Loucy (cell line): ENCODE results near the gene GUCA2A.

Experiments used
- H2AFZ ChIP-seq: fragments of 200-600 bp; sonication (generic); 2 replicates; pipeline ENCODE4 v1.6.0; 2016; ENCODE audit warnings: antibody characterized with exemption, mild to moderate bottlenecking, low read length, moderate library complexity
- H3F3A ChIP-seq: fragments of 200-600 bp; 2 replicates; pipeline ENCODE4 v1.6.0; 2016; ENCODE audit warnings: antibody characterized with exemption, low read depth, mild to moderate bottlenecking
- H3K27me3 ChIP-seq: fragments of 200-600 bp; sonication (generic); 2 replicates; pipeline ENCODE4 v1.6.1; 2014; ENCODE audit warnings: low read length, mild to moderate bottlenecking; ENCODE audit not compliant: insufficient read depth, poor library complexity, severe bottlenecking
- H3K36me3 ChIP-seq: fragments of 200-600 bp; sonication (generic); 2 replicates; pipeline ENCODE4 v1.6.1; 2016; ENCODE audit warnings: low read length; ENCODE audit not compliant: insufficient read depth
- H3K4me1 ChIP-seq: fragments of 200-600 bp; sonication (generic); 2 replicates; pipeline ENCODE4 v1.5.1; 2014; ENCODE audit warnings: low read length, mild to moderate bottlenecking; ENCODE audit not compliant: insufficient read depth, poor library complexity, severe bottlenecking
- H3K4me2 ChIP-seq: fragments of 200-600 bp; sonication (generic); 2 replicates; pipeline ENCODE4 v1.6.0; 2014; ENCODE audit warnings: antibody characterized with exemption, low read length, low read depth, mild to moderate bottlenecking; ENCODE audit not compliant: poor library complexity, severe bottlenecking
- H3K4me3 ChIP-seq: fragments of 200-600 bp; sonication (generic); 2 replicates; pipeline ENCODE4 v1.5.1; 2014; ENCODE audit warnings: low read length, mild to moderate bottlenecking, mixed read lengths; ENCODE audit not compliant: poor library complexity, severe bottlenecking
- H3K79me2 ChIP-seq: fragments of 200-600 bp; sonication (generic); 2 replicates; pipeline ENCODE4 v1.6.1; 2014; ENCODE audit warnings: low read length; ENCODE audit not compliant: insufficient read depth
- H3K9ac ChIP-seq: fragments of 200-600 bp; sonication (generic); 2 replicates; pipeline ENCODE4 v1.6.0; 2014; ENCODE audit warnings: mild to moderate bottlenecking, low read depth, low read length, moderate library complexity; ENCODE audit not compliant: poor library complexity, severe bottlenecking
- H3K9me2 ChIP-seq: fragments of 200-600 bp; sonication (generic); replicated peaks from 2 replicates; pipeline ENCODE4 v1.6.1; 2016; ENCODE audit warnings: low read depth, low read length, mixed read lengths
- H3K9me3 ChIP-seq: fragments of 200-600 bp; sonication (generic); 2 replicates; pipeline ENCODE4 v1.6.1; 2014; ENCODE audit warnings: mild to moderate bottlenecking, antibody characterized with exemption, low read length, low read depth; ENCODE audit not compliant: insufficient read depth
- H4K20me1 ChIP-seq: fragments of 200-600 bp; sonication (generic); 2 replicates; pipeline ENCODE4 v1.6.0; 2014; ENCODE audit warnings: antibody characterized with exemption, low read length, mild to moderate bottlenecking; ENCODE audit not compliant: insufficient read depth, poor library complexity, severe bottlenecking
- CTCF ChIP-seq: fragments of 200-600 bp; sonication (generic); conservative IDR thresholded peaks from 2 replicates; pipeline ENCODE4 v1.5.1; 2014; ENCODE audit warnings: mild to moderate bottlenecking, antibody characterized with exemption, low read length
- EZH2phosphoT487 ChIP-seq: fragments of 200-600 bp; IDR thresholded peaks from 2 replicates; pipeline ENCODE4 v1.6.1; 2018; ENCODE audit warnings: antibody characterized with exemption, mild to moderate bottlenecking, moderate library complexity, borderline replicate concordance

Gene GUCA2A

GRCh38 chr1:42178249-42178648 lies 13.7 kb upstream of the GUCA2A start:
- TF ChIP-seq CTCF (no peak), EZH2phosphoT487 (no peak)
- H3K4me3 ChIP-seq: no peak overlapping the region
- H2AFZ ChIP-seq: no peak overlapping the region
- H3K4me1 ChIP-seq: no peaks in the 10 kb centered on the region
- no peaks in the 10 kb centered on the region for H3K27me3 ChIP-seq
- H3K79me2 ChIP-seq: no peaks in the 10 kb centered on the region
- no peak overlapping the region for H3K4me2 ChIP-seq
- no peaks in the 10 kb centered on the region for H4K20me1 ChIP-seq
- H3K9ac ChIP-seq: no peak overlapping the region
- peaks cover 38% of the 10 kb centered on the region; the same call in 1 of the 2 replicates for H3K36me3 ChIP-seq
- no peaks in the 10 kb centered on the region for H3K9me3 ChIP-seq
- H3F3A ChIP-seq: no peaks in the 10 kb centered on the region
- no peaks in the 10 kb centered on the region for H3K9me2 ChIP-seq

GRCh38 chr1:42177541-42177981 lies 13.0 kb upstream of the GUCA2A start:
- no peaks in the 10 kb centered on the region for H3K9me3 ChIP-seq
- no peaks in the 10 kb centered on the region for H3K79me2 ChIP-seq
- TF ChIP-seq CTCF (no peak), EZH2phosphoT487 (no peak)
- no peak overlapping the region for H3K9ac ChIP-seq
- H3K4me3 ChIP-seq: no peak overlapping the region
- no peaks in the 10 kb centered on the region for H3K27me3 ChIP-seq
- H3K4me1 ChIP-seq: no peaks in the 10 kb centered on the region
- peaks cover 34% of the 10 kb centered on the region; the same call in 1 of the 2 replicates for H3K36me3 ChIP-seq
- H4K20me1 ChIP-seq: no peaks in the 10 kb centered on the region
- no peaks in the 10 kb centered on the region for H3F3A ChIP-seq
- H2AFZ ChIP-seq: no peak overlapping the region
- no peak overlapping the region for H3K4me2 ChIP-seq
- no peaks in the 10 kb centered on the region for H3K9me2 ChIP-seq

- Histone ChIP-seq H3K36me3 (peaks cover 31% of the 10 kb centered on the region; the same call in 1 of the 2 replicates), H4K20me1 (no peaks in the 10 kb centered on the region), H3K9ac (no peak overlapping the region), H3K27me3 (no peaks in the 10 kb centered on the region), H3K79me2 (no peaks in the 10 kb centered on the region), H3K9me2 (no peaks in the 10 kb centered on the region), H3K9me3 (no peaks in the 10 kb centered on the region), H3K4me3 (no peak overlapping the region), H3K4me1 (no peaks in the 10 kb centered on the region), H3F3A (no peaks in the 10 kb centered on the region), H3K4me2 (no peak overlapping the region), H2AFZ (no peak overlapping the region)
- TF ChIP-seq CTCF (peak; percentile 96), EZH2phosphoT487 (no peak)
These were observed 12.5 kb upstream of the GUCA2A start for GRCh38 chr1:42176902-42177519.
